ENCODE measurements around the gene FRY.

FRY gene

DNA sequence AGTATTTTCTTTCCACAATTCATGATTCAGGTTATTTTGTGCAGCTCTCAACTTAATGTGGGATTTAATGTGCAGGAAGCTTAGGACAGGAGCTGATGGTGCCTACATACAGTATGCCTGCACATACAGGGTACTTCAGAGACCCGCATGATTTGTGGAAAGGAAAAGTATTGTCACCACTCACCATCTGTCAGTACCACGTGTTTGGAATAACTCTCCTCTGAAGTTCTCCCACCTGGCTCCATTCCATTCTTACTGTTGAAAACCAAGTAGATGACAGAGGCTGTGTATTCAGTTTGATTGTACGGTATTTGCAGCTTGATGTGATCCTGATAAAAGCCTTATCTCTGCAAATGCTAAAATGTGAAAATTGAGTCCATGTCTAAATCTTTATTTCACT is 197.9 kb downstream of the FRY start:
- DNase-seq (ENCODE audit: low read depth in 2 of 2): no peak
- TF ChIP-seq, protein P1, sequence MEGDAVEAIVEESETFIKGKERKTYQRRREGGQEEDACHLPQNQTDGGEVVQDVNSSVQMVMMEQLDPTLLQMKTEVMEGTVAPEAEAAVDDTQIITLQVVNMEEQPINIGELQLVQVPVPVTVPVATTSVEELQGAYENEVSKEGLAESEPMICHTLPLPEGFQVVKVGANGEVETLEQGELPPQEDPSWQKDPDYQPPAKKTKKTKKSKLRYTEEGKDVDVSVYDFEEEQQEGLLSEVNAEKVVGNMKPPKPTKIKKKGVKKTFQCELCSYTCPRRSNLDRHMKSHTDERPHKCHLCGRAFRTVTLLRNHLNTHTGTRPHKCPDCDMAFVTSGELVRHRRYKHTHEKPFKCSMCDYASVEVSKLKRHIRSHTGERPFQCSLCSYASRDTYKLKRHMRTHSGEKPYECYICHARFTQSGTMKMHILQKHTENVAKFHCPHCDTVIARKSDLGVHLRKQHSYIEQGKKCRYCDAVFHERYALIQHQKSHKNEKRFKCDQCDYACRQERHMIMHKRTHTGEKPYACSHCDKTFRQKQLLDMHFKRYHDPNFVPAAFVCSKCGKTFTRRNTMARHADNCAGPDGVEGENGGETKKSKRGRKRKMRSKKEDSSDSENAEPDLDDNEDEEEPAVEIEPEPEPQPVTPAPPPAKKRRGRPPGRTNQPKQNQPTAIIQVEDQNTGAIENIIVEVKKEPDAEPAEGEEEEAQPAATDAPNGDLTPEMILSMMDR (IDR thresholded peaks at IDR 0.05; ENCODE audit: low read depth, low read length): no peak
- H3K4me3 ChIP-seq (replicated peaks in 1 of 2; ENCODE audit: low read depth in 2 of 2, low read length in 2 of 2): no peak overlapping the region

DNA sequence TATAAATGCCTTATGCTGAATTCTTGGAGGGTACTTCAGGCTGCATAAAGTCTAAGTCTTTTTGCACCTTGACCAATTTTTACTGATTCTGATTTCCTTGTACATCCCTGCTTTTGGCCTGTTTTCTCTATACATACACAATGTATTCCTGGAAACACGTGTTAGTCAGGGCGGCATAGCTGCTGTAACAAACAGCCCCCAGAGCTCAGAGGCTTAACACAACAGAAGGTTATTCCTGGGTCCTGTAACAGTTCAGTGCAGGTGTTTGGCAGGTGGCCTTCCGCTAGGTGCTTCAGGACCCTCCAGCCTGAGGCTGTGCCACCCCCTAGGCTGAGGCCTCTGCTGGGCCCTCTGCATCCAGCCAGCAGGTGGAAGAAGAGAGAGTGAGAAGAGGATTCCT is 200.7 kb downstream of the FRY start:
- no peak for DNase-seq (ENCODE audit: low read depth in 2 of 2)
- no peak overlapping the region for H3K4me3 ChIP-seq (replicated peaks in 1 of 2; ENCODE audit: low read depth in 2 of 2, low read length in 2 of 2)
- TF ChIP-seq, protein P1 (IDR thresholded peaks at IDR 0.05; ENCODE audit: low read depth, low read length): no peak

- no peak overlapping the region for H3K4me3 ChIP-seq (replicated peaks in 1 of 2; ENCODE audit: low read depth in 2 of 2, low read length in 2 of 2)
- TF ChIP-seq, protein P1 (IDR thresholded peaks at IDR 0.05; ENCODE audit: low read depth, low read length): no peak
- DNase-seq (ENCODE audit: low read depth in 2 of 2): no peak
These were observed 201.5 kb downstream of the FRY start for GRCh38 chr13:32233062-32233461.

GRCh38 chr13:32234914-32235313 is 203.3 kb downstream of the FRY start:
- TF ChIP-seq, protein P1 (IDR thresholded peaks at IDR 0.05; ENCODE audit: low read depth, low read length): no peak
- no peak overlapping the region for H3K4me3 ChIP-seq (replicated peaks in 1 of 2; ENCODE audit: low read depth in 2 of 2, low read length in 2 of 2)
- DNase-seq (ENCODE audit: low read depth in 2 of 2): no peak

DNA sequence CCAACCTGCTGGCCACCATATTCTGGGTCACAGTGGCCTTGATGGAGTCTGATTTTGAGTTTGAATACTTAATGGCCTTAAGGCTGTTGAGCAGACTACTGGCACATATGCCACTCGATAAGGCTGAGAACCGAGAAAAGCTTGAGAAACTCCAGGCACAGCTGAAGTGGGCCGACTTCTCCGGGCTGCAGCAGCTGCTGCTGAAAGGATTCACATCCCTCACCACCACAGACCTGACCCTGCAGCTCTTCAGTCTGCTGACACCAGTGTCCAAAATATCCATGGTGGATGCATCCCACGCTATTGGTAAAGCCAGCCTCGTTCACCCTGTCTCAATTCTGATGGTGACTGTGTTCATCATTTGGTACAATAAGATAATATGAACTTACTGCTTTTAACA is 206.1 kb downstream of the FRY start:
- TF ChIP-seq, protein P1 (IDR thresholded peaks at IDR 0.05; ENCODE audit: low read depth, low read length): no peak

DNA sequence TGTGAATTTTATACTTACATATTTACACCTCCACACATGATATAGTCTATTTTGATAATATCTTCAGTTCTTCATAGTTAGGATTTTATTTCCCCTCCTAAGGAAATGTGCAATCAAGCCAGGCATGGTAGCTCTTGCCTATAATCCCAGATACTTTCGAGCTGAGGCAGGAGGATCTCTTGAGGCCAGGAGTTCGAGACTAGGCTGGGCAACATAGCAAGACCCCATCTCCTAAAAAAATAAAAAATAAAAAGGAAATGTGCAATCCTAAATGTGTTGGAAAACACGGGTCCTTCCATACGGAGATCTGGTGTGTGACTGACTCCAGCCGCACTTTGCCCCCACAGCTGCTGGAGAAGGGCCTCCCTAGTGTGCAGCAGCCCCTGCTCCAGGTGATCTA is 212.1 kb downstream of the FRY start:
- no peak for DNase-seq (ENCODE audit: low read depth in 2 of 2)
- no peak overlapping the region for H3K4me3 ChIP-seq (replicated peaks in 1 of 2; ENCODE audit: low read depth in 2 of 2, low read length in 2 of 2)
- TF ChIP-seq, protein P1 (IDR thresholded peaks at IDR 0.05; ENCODE audit: low read depth, low read length): no peak

More for the DNA sequence above, 206.1 kb downstream of the FRY start:
- no peak overlapping the region for H3K4me3 ChIP-seq (replicated peaks in 1 of 2; ENCODE audit: low read depth in 2 of 2, low read length in 2 of 2)
- DNase-seq (ENCODE audit: low read depth in 2 of 2): no peak

GRCh38 chr13:32245555-32245954 is 214.0 kb downstream of the FRY start:
- H3K4me3 ChIP-seq (replicated peaks in 1 of 2; ENCODE audit: low read depth in 2 of 2, low read length in 2 of 2): no peak overlapping the region
- DNase-seq (ENCODE audit: low read depth in 2 of 2): no peak
- TF ChIP-seq, protein P1 (IDR thresholded peaks at IDR 0.05; ENCODE audit: low read depth, low read length): no peak

Measured in cardiac fibroblast (primary cell).